Activated CD4-positive, alpha-beta T cell treated with anti-CD3 and anti-CD28 coated beads, Interleukin-2, amount 50 U/mL, for 1 hour (primary cell): Measurements from ENCODE around the gene SPCS2.
"Not testable (repeated sequence)": the region's sequence is repeated elsewhere in the genome, so short reads cannot be mapped to it uniquely, and the experiment has no call there.

Experiments used
- DNase-seq: peaks from one replicate; pipeline ENCODE4 v3.0.0-alpha.2; 2020

The SPCS2 gene

DNA sequence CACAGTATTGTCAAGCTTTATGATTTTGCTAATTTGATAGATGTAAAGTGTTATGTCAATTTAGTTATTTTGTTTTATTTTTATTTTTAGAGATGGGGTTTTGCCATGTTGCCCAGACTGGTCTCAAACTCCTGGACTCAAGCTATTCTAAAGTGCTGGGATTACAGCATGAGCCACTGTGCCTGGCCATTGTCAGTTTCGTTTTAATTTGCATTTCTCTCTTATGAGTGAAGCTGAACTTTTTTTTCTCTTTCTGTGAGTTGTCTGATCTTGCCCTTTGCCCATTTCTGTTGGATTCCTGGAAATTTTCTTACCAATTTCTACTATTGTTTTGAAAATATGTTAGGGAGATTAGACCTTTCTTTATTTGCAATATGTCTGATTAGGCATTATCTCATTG, 55.1 kb downstream of the SPCS2 start:
- no peak for DNase-seq

DNA sequence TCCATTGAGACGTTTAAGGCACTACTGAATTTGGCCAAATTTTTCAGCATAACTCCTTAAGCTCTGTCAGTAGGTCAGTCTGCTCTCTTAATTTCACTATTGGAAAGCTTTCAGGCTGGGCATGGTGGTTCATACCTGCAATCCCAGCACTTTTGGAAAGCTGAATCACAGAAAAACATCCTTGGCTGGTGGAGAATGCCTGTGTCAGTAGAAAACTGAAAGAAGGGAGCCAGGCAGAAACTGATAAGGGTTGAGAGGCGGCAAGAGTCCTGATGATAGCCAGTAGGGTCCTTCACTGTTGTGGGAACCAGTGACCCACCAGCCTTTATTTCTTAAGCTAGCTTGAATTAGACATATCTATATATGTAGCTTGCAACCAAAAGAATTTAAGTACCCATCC, 62.3 kb downstream of the SPCS2 start:
- DNase-seq = no peak

DNA sequence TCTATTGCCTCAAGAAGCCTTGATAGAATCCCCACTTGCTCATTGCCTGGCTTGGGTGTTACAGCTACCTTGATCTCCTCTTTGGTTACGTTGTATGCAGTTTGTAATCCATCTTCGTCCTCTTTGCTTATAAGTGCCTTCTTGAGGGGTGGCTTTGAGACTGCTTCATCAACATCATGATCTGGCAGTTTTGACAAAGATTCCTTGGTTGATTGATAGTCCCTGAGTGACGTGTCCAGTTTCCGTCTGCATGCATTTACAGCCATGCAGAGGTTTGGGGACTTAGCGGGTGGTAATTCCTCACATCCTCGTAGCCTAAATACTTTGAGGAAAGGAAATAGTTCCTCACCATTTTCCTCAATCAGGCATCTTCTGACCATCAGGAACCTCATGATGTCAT, 62.8 kb downstream of the SPCS2 start:
- no peak for DNase-seq

DNA sequence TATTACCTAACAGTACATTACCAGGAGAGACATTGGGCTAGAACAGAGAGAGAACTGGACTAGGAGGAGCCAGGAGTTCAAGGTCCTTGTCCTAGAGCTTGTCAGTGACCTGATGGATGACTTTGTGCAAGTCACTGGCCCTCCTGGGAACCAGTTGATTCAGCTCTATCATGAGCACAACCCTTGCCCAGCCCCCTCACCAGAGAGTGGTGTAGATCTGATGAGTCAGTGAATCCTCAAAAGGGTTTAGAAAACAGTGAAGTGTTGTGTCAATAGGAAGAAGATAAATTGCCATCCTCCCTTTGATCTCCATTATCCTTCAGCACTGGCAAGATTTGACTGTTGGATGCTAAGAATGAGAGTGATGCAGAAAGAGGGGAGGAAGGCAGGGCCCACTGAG, 64.0 kb downstream of the SPCS2 start:
- DNase-seq = no peak

DNA sequence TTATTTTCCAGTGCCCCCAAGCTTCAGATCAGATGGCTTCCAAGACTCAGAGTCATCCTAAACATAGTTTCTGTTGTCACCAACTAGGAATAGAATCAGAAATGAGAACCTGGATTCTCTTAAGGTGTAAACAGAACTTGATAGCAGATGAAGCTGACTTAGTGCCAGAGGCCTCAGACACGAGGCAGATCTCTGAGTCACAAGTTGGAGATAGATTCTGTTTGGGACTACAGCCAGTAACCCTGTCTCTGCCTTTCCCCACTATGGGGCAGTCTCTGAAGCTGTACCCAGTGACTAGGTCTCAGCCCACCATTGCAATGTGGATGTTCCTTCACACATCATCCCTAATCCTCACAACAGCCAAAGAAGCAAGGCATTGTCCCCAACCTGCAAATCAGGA, 65.1 kb downstream of the SPCS2 start:
- DNase-seq = no peak

DNA sequence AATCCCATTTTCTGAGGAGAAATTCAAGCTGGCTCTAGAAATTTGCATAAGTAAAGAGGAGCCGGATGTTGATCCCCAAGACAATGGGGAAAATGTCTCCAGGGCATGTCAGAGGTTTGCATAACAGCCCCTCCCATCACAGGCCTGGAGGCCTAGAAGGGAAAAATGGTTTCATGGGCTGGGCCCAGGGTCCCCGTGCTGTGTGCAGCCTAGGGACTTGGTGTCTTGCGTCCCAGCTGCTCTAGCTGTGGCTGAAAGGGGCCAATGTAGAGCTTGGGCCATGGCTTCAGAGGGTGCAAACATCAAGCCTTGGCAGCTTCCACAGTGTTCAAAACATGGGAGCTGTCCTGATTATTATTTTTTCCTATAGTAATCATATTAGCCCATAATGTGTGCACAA, 70.1 kb downstream of the SPCS2 start:
- DNase-seq = not testable (repeated sequence)

DNA sequence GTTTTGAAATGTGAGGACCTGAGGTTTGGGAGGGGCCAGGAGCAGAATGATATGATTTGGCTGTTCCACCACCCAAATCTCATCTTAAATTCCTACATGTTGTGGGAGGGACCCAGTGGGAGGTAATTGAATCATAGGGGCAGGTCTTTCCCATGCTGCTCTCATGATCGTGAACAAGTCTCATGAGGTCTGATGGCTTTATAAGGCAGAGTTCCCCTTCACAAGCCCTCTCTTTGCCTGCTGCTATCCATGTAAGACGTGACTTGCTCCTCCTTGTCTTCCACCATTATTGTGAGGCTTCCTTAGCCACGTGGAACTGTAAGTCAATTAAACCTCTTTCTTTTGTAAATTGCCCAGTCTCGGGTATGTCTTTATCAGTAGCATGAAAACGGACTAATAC, 71.3 kb downstream of the SPCS2 start:
- DNase-seq = not testable (repeated sequence)

DNA sequence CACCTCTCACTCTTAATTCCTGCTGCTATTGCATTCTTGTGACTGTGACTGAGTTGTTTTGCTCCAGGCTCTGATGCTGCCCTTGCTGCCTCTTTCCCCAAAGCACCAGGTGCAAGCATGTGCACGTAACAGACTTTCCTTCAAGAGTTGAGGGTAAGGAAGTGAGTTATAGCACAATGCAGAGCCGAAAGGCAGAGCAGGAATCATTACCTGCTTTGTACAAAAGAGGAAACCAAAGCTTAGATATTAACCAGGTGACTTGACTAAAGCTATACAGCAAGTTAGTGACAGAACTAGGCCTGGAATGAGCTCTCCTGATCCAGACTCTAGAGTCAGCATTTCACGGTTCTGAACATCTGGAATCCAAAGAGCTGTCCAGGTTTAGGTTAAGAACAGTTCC, 73.2 kb downstream of the SPCS2 start:
- no peak for DNase-seq

DNA sequence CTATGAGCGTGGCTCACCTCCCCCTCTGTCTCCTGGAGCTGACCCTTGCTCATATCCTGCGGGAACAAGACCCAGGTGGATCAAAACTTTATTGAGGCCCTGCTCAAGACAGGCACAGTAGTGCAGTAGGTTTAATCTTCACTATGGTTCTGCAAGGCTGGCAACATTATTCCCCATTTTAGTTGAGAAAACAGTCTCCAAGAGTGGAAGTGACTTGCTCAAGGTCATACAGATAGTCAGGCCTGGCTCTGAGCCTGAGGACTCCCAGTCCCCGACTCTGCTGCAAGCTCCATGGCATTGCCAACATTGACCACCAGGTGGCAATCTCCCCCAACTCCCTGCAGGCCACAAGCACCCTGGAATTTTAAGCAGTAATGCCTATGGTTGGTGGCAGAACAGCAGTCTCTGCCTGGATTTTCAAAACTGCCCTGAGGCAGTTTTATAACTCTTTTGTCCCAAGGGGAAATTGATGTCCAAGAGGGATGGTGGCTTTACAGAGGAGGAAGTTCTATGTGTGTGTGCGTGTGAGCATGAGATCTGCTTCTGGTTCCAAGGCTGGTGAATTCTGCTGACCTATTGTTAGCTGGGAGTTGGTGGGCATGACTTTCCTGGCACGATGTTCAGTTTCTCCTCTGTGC, 73.8 kb downstream of the SPCS2 start:
- peak; percentile 74 for DNase-seq

DNA sequence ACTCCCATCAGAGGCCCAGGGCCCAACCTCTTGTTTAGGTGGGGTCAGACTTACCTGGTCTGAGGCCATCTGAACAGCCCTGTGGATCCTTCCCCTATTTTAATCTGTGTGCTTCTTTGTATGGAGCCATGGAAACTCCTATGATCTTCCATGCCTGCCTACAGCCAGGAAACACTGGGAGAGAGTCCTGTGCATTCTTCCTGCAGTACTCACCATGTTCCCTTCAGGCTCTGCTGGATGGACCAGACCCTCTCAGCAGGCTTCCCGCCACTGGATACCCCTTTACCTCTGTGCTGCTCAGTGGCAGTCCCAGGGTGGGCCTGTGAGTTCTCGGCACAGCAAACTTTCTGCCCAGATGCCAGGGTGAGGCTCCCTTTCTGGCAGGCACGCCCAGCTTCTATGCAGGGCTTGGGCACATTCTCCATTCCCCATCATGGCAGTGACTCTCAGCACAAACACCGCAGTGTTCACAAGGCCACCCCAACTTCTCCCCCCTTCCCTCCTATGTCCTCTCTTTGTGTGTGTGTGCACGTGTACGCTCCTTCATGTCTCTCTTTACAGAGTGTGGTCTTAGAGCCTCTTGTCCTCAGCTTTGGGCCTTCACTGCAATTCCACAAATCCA, 74.5 kb downstream of the SPCS2 start:
- DNase-seq = no peak

DNA sequence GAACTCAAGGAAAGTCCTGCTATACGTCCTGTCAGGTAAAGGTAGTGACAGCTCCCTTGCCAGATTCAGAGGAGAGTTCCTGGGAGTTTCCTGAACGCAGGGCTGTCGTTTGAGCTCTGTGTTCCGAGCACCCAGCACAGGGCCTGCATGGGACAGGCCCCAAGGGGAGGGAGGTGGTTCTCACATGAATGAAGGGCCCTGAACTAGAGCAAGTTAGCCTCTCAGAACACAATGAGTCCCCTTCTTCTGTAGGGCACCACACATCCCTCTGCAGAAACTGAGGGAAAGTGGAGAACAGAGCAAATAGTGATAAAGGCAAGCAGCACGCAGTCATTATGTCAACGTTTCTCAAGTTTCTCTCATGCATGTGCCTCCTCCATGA, 75.0 kb downstream of the SPCS2 start:
- DNase-seq = no peak

DNA sequence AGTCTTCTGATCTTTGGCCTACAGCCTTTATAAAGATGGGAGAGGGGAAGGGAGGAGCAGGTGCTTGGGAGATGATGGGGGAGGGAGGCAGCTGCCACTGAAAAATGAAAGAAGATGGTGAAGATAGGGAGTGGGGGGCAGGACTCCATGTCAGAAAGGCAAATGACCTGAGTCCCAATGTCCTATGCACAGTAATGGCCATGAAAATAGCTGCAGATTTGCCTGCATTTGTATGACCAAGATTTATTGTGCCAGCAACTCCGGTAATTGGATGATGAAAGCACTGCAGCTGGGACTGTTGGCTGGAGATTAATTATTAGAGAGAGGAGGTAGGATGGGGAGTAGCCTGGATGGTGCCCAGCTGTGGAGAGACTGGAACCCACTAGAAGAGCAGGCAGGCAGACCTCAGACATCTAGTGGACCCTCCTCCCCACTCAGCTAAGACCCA, 75.7 kb downstream of the SPCS2 start:
- no peak for DNase-seq

DNA sequence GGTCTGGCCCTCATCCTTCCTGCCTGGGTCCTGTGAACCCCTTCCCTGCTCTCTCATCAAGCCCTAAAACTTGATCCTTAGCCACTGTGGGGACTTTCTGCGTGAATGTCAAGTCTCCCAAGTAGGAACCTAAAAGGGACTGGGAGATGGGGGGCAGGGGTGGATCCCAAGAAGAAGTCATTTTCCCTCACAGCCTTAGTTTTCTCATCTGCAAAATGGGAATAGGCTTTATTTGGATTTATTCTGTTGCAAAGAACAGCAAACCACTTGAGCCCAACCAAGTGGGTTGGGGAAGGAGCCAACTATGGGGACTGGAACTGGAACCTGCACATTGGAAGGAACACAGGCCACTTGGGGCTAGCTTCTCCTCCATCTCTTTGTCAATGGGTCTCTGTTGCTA, 76.5 kb downstream of the SPCS2 start:
- DNase-seq = no peak

DNA sequence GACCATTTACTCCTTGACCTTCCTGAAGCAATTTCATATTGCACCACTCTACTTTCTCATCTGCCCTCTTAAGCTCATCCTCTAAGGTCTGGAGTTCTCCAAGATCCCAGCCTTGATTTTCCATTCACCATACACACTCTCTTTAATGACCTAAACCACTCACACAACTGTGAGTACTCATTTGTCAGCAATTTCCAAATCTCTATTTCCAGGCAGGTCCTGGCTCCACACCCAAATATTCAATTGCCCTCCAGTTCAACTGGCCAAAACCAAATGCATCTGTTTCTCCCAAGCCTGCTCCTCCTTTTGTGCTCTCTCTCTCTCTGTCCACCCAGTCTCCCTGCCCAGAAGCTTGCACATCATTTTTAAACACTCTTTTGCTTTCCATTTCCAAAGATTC, 79.3 kb downstream of the SPCS2 start:
- no peak for DNase-seq
